Activated CD8-positive, alpha-beta memory T cell treated with anti-CD3 and anti-CD28 coated beads, Interleukin-2, amount 50 U/mL, for 4 hours (primary cell): ENCODE results near the gene PRSS37.
"Not testable (repeated sequence)": the region's sequence is repeated elsewhere in the genome, so short reads cannot be mapped to it uniquely, and the experiment has no call there.

ENCODE experiments used
- DNase-seq: peaks from one replicate; pipeline ENCODE4 v3.0.0-alpha.2; 2020

The PRSS37 gene, protein sequence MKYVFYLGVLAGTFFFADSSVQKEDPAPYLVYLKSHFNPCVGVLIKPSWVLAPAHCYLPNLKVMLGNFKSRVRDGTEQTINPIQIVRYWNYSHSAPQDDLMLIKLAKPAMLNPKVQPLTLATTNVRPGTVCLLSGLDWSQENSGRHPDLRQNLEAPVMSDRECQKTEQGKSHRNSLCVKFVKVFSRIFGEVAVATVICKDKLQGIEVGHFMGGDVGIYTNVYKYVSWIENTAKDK

DNA sequence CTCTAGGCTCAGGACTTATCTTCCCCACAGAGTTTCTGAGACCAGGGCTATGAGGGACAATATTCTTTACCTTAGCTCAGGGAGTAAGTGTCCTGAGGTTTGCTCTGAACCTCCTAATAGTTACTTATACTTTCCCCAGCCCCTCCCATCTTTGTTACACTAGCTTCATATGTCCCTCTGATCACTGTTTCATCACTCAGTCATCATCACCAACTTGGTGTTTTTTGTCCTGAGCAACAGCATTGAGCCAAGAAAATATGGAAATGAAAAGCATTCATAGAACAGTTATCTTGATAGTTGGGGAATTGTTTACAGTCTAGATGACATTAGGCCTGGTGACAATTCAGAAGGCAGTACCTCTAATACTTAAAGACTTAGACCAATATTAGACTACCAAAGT is at the start of gene PRSS37:
Gene PRSS37, minus strand, starts transcription at position 101 of the 400 bp plus-strand sequence. CDS start 436 bp downstream, outside the sequence.
- no peak for DNase-seq

DNA sequence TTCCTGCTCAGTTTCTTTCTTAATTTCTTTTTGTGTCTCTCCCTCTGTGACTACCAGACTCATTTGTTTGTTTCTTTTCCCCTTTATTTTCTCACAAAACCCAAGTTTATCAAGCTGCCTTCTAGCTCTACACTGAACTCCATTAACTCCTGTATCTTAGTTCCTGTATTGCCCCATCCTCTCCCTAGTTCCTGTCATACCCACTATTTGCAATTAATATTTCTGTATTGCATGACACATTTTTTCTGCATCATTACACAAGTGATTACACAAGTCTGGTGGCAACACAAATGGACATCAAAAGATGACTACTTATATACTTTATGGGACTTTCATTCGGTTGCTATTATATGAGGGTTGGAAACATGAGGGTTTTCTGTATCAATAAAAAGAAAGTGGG is 48.0 kb upstream of the PRSS37 start:
- DNase-seq = no peak

DNA sequence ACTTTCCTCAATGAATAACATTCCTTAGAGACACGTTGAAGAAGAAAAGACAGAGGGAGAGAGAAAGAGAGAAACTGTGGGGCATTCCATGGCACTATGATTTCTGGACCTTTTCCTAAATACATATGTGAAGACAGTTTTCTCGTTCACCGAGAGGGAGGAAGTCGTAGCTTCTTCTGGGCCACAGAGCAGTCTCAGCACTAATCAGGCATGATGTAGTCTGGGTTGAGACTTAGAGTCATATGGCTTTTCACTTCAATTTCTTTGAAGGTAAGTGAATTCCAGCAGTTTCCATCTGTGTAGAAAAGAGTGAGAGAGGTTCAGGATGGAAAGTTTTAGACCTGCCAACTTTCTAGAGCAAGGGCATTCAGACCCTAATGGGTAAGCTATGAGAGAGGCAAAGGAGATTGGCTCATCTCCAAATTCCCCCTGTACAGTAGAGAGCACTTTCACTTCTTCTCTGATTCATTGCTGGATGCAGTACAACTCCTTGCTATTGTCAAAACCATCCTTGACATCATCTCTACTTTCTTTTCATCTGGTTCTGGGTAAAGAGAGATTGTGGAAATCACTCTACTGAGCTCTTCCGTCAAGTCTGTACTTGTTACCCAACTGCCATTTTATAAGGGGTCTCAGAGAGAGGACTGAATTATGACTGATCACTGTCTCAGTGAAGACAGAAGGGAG is 43.4 kb upstream of the PRSS37 start:
- no peak for DNase-seq

DNA sequence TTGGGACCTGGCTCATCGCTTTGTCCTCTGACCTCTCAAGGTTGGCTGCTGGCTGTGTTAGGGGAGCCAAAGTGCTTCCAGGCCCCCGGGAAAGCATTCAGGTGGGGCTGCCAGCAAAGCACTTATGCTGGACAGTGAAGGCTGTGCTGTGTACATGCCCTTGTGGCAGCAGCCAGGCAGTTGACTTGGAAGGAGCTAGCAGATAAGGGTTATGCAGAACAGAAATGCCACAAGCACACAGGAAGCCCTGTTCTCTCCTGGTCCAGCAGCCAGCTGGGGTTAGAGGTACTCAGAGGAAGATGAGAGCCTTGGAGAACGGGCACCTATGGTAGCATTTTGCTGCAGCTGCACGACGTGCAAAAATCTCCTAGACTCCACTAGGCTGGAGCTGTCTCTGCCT is 39.7 kb upstream of the PRSS37 start:
- no peak for DNase-seq

DNA sequence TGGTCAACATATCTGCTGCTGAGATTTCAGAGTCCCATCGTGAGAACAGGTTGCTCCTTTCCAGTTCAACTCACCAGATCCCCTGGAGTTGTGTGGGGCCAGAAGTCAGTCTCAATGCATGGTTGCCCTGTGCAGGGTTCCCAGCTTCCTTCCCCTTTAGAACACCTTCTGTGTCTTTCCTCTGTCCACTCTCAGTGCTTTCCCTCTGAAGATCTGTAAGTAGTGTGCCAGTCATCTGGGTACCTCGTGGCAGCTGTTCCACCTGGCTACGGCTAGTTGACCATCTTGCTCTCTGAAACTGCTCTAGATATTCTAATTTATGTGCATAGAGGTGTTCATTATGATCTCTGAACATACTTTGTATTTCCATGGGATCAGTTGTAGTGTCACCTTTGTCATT is 36.1 kb upstream of the PRSS37 start:
- no peak for DNase-seq

DNA sequence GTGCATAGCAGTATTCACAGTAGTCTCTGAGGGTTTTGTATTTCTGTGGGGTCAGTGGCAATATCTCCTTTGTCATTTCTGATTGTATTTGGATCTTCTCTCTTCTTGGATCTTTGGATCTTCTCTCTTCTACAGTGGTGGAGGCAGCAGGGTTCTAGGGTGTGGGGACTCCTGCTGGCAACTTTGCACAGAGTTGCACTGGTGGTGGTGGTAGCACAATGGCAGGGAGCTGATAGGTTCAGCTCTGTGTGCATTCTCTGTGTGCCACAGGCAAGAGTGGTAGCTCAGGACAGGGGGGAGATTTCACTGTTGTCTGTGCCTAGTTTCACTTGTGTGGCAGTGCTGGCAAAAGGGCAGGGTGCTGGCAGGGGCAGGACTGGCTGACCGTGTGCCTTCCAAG is 35.1 kb upstream of the PRSS37 start:
- DNase-seq = no peak

DNA sequence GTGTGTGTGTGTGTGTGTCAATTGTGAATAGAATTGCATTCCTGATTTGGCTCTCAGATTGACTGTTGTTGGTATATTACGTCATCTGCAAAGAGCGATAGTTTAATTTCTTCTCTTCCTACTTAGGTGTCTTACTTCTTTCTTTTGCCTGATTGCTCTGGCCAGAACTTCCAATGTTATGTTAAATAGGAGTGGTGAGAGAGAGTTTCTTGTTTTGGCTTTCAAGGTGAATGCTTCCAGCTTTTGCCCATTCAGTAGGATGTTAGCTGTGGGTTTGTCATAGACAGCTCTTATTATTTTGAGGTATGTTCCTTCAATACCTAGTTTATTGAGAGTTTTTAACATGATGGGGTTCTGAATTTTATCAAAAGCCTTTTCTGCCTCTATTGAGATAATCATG is 34.2 kb upstream of the PRSS37 start:
- no peak for DNase-seq

DNA sequence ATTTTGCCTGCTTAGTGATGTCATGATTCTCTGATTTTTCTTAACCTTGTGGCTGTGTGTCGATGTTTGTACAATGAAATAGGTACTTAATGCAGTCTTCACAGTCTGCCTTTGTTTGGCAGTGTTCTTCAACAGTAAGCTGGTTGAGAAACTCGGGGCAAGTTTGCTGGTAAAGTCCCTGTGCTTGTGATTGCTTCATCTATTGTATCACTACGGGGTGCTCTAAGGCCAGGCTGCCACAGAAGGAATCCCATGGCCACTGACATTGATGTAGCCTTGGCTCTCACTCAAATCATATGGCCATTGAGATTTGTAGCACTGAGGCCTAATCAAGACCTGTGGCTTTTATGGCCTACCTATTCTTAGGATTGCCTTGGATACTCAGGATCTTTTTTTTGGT is 33.5 kb upstream of the PRSS37 start:
- no peak for DNase-seq

DNA sequence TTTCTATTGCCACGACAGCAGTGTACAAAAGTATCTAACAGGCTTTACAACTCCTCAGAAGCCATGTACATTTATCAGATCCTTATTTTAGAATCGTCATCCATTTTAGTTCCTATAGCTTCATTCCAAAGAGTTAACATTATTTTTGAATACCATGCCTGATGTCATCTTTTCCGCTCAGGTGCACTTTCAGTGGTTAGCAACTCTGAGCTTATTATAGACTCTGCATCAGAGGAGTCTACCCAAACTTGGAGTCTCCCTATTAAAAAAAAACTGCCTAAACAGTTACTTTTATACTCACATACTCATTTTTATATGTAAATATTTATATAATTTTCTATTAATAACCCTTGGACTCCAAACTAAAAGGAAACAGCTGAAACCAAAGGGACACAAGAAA is 31.6 kb upstream of the PRSS37 start:
- DNase-seq = no peak

DNA sequence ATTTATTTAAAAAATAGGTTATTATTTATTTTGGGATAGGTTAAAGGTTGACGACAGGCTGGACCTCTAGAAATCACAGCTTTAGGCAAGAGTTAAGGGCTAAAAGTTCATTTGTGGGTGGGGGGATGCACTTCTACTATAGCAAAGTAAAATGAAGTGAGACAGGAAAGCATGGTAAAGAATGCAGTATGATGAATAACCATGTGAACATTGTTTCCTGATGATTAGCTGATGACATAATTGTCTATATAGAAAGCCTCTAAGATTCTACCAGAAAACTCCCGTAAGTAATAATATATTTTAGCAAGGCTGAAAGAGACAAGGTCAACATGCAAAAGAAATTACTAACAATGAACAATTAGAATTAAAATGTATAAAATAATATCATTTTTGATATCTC is 25.7 kb upstream of the PRSS37 start:
- DNase-seq = no peak

DNA sequence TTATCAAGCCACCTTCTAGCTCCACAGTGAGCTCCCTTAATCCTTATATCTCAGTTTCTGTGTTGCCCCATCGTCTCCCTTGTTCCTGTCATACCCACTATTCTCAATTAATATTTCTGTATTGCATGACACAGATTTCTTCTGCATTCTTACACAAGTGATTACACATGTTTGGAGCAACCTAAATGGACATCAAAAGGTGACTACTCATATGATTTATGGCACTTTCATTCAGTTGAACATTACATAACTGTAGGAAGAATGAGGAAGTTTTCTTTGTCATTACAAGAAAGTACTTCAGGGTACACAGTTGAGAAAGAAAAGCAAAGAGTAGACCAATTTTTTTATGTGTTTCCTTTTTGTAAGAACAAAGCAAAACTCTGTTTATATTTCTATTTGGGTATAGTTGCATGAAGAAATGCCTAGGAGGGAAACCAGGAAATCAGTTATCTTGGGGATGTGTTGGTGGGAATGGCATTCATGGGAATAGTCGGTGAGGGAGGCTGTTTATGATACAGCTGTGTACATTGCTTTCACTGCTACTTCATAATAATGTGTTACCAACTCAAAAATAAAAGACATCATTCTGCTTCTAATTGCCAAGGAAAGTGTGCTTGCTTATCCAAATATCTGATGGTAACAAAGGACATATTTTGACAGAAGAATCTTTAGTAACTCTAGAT is 23.6 kb upstream of the PRSS37 start:
- DNase-seq = no peak

DNA sequence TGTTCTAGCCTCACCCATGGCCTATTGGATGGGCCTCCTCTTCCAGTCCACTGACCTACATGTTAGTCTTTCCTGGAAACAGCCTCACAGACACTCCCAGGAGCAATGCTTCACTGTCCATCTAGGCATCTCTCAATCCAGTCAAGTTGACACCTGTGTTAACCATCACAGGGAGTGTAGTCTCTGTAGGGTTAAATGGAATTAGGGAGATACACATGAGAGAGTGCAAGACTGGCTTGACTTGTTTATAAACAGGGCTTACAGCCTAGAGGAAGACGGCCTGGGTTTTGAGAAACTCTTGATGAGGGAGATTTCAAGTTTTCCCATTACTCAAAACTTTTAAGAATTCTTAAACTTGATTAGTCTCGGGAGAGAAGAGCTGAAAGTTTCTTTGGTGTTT is 18.9 kb upstream of the PRSS37 start:
- DNase-seq = no peak

DNA sequence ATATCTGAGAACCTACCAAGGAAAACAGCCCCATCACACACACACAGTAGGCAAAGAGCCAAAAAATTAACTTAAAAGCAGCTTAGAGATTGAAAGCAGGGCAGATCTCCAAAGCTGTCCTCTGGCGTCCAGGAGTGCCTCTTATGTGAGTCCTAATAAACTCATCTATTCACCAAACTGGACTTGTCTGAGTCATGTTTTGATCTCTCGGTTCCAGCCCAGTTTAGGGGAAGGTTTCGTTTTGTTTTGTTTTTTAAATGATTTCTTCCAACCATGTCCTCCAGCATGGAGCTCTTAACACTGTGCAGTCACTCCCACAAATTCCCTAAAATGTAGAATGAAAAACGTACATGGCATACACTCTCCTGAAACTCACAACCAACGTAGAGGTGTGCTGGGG is 6.7 kb upstream of the PRSS37 start:
- no peak for DNase-seq

DNA sequence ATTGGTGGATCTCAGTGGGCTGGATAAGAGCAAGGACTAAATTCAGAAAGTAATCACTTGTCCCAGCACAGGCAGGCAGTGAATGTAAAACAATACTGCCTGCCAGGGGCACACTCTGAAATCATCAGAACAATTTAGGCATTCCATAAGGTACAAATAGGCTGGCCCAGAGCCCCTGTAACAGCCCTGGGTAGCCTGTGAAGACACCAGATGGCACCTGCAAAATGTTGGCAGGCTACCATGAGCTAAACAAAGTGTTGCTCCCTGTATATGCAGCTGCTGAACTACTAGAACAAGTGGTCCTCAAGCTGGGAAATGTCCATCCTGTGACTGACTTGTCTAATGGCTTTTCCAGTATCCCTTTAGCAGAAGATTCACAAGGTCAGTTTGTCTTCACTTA is 3.0 kb upstream of the PRSS37 start:
- DNase-seq = no peak

DNA sequence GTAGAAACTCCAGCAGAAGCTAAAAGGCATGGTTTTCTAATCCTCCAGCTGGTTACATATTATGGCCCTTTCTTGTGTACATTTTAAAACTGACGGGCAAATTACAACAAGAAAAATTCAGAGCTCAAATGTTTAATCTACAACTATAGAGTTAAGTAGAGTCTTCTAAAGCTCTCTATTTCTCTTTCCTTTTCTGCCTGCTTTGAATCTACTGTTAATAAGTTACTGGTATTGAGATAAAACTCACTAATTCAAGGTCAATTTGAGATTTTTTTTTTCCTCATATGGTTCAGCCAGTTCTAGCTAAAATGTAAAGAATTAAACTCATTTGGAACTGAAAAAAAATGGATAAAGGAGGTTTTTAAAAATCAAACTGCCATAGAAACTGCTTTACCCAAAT is 1.6 kb upstream of the PRSS37 start:
- no peak for DNase-seq

DNA sequence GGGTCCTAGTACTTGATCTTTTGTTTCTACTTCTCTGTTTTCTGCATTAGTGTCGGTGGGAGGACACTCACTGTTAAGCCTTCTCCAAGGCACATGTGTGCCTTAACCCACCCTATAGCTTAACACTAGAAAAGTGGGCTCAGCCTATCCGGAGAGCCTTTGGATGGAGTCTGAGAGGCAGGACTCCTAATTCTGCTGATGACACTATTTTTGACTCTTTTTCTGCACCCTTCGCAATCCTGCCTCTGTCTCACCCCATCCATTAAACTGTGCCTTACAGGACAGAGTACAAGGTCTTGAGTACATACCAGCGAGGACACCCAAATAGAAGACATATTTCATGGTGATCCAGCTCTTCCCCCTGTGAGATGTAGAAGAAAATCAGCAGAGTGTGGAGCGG is 577 bp downstream of the PRSS37 start:
- DNase-seq = no peak

DNA sequence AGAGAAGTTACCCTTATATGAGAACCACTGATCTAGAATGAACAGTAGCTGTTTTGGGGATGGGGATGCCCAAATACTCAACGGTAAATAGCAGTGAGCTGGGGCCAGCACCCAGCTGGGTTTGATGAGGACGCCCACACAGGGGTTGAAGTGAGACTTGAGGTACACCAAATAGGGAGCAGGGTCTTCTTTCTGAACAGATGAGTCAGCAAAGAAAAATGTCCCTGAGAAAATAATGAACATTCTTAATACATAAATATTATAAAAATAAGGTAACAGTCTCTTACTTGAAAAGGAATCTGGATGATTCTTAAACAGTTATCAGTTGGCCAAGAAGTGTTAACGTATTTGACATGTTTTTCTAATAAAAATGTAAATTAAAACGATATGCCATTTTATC is 2.0 kb downstream of the PRSS37 start:
- no peak for DNase-seq

DNA sequence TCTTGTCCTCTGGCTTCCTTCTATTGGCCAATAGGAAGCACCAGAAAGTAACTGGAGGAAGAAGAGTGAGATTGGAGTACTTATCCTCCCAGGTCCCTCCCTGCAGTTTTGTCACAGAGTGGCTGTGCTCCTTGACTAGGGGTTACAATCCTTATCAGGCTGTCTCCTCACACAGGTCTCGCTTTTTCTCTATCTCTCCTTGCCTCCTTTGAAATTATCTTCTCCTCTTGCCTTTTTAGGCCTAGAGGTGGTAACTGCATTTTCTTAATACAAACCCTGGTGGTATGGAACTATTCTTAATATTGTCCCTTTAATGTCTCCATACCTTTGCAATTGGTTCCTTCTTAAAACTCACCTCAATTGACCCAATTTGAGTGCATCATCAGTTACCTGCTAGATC is 2.7 kb downstream of the PRSS37 start:
- no peak for DNase-seq

DNA sequence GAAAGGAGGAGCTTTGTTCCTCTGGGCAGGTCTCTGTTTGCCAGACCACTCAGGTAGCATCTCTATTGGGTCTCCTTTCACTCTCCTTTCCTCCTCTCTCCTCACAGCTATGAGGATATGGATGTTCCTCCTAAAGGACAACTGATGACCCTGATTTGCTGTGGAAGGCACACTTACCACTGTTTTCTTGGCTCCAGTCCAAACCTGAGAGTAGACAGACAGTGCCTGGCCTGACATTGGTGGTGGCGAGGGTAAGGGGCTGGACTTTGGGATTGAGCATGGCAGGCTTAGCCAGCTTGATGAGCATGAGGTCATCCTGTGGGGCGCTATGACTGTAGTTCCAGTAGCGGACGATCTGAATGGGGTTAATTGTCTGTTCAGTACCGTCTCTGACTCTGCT is 3.6 kb downstream of the PRSS37 start:
- DNase-seq = no peak

DNA sequence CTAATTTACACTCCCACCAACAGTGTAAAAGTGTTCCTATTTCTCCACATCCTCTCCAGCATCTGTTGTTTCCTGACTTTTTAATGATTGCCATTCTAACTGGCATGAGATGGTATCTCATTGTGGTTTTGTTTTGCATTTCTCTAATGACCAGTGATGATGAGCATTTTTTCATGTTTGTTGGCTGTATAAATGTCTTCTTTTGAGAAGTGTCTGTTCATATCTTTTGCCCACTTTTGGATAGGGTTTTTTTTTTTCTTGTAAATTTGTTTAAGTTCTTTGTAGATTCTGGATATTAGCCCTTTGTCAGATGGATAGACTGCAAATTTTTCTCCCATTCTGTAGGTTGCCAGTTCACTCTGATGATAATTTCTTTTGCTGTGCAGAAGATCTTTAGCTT is 18.9 kb downstream of the PRSS37 start:
- not testable (repeated sequence) for DNase-seq

DNA sequence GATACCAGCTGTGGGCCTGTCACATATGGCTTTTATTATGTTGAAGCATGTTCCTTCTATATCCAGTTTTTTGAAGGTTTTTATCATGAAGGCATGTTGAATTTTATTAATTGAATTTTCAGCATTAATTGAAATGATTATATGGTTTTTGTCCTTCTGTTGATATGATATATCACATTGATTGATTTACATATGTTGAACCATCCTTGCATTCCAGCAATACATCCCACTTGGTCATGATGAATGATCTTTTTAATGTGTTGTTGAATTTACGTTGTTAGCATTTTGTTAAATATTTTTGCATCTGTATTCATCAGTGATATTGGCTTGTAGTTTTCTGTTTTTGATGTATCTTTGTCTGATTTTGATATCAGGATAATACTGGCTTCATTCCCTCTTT is 21.2 kb downstream of the PRSS37 start:
- DNase-seq = no peak

DNA sequence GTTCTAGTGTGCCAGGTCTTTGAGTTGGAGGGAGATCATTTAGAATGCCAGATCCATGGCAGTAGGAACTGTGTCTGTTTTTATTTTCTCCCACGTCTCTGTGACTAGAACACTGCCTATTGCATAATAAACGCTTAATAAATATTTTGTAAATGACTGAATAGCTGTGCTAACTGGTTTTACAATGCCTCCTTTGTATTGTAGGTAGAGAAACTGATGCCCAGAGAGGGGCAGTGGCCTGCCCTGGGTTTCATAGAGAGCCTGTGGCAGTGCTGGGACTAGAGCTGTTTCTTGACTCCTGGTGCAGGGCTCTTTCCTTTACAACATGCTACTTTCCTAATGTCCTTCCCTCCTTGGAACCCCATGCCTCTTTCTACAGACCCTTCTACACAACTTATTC is 48.8 kb downstream of the PRSS37 start:
- DNase-seq = no peak

DNA sequence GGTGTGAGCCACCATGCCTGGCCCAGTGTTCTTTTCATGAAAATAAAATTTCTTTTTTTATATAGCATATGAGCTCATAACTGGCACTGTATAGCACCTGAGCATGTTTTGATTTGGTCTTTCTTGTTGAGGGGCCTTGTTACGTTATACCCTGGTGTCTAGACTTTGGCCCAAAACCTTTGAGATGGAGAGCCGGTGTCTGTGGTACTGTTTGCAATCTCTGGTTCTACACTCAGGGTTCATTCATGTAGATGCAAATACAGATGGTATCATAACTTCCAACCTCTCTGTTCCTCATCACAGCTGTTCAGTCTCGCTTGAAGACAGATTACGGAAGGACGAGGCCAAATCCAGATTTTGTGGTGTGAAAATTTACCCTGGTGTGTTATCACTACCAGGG is 51.4 kb downstream of the PRSS37 start, which contains the start of gene TAS2R5:
Gene TAS2R5, plus strand, starts transcription at position 301 of the 400 bp plus-strand sequence. CDS start 145 bp downstream, outside the sequence.
- DNase-seq = no peak

DNA sequence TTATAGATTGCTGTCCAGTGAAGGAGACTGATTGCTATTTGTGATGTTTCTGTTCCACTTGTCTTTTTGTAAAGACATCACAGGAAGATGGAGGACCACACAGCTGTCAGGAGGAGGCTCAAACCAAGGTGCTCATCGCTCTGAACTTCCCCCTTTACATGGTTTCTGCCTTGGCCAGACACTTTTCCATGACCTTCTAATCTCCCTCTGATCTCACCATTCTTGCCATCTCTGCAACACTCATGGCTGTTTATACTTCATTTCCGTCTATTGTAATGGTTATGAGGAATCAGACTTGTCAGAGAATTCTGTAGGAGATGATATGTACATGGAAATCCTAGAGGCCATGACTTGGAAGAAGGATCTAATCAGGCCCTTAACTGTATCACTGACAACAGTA is 53.0 kb downstream of the PRSS37 start:
- DNase-seq = no peak
